HG03378 (cell line): ENCODE results near the gene KIZ.

Experiments
- ATAC-seq: cut with Tn5 transposase; IDR thresholded peaks from one replicate; pipeline ENCODE4 v1.9.1; 2021; ENCODE audit warnings: mild to moderate bottlenecking, moderate library complexity; ENCODE audit not compliant: unreplicated experiment

Gene KIZ

DNA sequence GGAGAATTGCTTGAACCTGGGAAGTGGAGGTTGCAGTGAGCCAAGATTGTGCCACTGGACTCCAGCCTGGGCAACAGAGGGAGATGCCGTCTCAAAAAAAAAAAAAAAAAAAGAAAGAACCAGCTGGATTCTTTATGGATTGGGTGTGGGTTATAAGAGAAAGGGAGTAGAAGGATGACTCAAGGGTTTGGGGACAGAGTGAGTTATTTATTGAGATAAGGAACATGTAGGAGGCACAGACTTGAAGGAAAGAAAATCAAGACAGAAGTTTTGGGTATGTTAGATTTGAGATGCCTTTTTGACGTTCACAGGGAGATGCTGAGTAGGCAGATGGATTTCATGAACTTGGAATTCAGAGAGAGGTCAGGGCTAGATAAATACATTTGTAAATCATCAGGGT is 47.6 kb downstream of the KIZ start:
- no peak for ATAC-seq

DNA sequence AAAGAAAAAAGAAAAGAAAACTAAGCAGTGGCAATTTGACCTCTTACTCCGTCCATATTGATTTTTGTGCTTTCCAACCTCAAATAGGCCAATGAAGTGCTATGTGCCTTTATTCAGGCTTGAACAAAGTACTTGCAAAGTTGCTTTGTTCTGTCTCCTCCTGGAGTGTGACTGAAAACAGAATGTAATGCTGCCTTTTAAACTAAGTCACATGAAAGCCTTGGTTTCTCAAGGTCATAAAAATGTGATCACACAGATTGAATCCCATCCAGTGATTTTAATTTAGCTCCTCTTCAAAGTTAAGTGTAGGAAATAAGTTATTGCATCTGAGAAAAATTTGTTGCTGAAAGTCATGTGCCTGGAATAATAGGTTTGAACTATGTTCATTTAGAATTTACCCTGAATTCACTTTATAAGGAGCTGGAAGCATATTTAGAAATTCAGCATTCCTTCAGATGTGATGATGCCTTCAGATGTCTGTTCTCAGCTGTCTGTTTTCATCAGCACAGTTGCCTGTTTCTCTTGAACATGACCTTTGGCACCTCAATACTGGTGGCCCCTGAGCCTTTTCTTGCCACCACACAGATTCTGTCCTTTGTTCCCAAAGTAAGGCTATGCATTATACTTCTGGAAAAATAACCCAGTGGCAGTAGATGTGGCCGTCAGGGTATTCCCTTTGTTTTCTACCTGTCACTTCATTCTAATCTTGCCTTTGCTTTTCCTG is 48.8 kb downstream of the KIZ start:
- ATAC-seq: no peak

DNA sequence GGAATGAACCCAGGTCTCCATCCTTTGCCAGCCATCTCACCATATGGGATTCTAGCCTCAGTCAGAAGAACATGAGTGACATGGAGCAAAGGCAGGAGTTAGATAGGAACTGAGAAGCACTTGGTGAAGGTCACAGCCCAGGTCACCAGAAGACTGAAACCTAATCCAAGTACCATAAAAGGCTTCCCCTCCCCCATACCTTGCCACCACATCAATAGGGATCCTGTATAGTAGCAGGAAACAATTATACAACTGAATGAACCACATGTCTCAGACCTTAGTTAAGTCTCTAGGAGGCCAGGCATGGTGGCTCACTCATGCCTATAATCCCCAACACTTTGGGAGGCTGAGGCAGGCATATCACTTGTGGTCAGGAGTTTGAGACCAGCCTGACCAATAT is 49.6 kb downstream of the KIZ start:
- no peak for ATAC-seq

DNA sequence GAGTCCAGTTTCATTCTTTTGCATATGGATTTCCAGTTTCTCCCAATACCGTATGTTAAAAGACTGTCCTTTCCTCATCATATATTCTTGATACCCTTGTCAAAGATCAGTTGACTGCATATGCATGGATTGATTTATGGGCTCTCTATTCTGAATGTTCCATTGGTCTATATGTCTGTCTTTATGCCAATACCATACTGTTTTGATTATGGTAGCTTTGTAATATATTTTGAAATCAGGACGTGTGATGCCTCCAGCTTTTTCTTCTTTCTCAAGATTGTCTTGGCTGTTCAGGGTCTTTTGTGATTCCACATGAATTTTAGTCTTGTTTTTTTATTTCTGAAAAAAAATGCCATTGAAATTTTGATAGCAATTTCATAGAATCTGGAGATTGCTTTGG is 51.9 kb downstream of the KIZ start:
- ATAC-seq: no peak

DNA sequence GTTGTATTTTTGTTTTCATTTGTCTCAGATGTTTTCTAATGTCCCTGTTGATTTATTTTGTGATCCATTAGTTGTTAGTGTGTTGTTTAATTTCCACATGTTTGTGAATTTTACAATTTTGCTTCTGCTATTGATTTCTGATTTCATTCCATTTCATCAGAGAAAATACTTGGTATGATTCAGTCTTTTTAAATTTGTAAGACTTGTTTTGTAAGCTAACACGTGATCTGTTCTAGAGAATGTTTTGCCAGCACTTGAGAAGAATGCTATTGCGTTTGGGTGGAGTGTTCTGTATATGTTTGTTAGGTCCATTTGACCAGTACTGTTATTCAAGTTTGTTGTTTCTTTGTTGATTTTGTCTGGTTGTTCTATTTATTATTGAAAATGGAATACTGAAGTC is 53.9 kb downstream of the KIZ start:
- no peak for ATAC-seq

- ATAC-seq: no peak
Measured at GRCh38 chr20:21180248-21180647, 54.4 kb downstream of the KIZ start.

- no peak for ATAC-seq
Measured at GRCh38 chr20:21181028-21181427, 55.1 kb downstream of the KIZ start.

- ATAC-seq: no peak
Measured at GRCh38 chr20:21182832-21183563, 57.1 kb downstream of the KIZ start.

GRCh38 chr20:21183722-21184121 is 57.8 kb downstream of the KIZ start:
- ATAC-seq: no peak

DNA sequence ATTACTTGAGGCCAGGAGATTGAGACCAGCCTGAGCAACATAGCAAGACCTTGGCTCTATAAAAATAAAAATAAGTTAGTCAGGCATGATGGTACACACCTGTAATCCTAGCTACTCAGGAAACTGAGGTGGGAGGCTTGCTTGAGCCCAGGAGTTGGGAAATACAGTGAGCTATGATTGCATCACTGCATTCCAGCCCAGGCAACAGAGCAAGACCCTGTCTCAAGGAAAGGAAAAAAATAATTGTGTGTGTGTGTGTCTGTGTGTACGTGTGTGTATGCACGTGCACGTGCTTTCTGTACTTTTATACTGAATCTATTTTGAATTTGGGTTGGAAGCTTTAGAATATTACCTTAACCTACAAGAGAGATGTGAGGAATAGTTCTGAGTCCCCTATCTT is 58.9 kb downstream of the KIZ start:
- no peak for ATAC-seq

DNA sequence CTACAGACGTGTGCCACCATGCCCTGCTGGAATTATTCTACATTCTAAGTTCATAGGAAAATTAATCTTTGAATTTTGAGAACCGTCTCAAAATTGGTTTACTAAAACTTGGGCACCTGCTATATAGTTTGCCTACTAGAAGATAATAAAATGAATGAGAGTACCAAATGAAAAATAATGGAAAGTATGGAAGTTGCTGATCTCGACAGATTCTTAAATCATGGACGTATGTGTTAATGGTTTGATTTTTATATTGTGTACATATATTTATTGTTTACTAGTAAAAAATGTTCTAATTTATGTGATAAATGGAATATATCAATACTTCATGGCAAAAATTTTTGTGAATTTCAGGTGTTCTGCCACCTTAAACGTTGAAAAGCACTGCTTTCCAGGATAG is 60.0 kb downstream of the KIZ start:
- no peak for ATAC-seq

GRCh38 chr20:21189761-21190523 is 64.1 kb downstream of the KIZ start:
- no peak for ATAC-seq

- ATAC-seq: no peak
Measured at GRCh38 chr20:21190869-21191268, 65.0 kb downstream of the KIZ start.

DNA sequence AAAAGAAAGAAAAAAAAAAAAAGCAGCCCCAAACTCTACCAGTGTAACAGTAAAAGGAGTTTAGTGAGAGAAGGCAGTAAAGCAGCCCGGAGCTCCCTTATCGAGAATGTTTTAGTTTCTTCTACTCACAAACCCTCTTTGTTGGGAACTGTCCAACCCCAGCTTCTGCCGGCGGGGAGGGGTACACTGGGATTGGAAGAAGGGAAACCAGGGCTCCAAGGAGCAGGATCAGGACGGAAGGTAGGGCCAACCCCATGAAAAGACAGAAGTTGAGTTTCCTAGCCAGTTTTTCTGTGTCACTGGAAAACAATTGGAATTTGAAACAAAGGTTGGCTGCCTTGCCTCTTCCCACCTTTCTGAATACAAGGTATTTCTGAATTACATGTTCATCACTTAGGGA is 66.0 kb downstream of the KIZ start:
- ATAC-seq: no peak

DNA sequence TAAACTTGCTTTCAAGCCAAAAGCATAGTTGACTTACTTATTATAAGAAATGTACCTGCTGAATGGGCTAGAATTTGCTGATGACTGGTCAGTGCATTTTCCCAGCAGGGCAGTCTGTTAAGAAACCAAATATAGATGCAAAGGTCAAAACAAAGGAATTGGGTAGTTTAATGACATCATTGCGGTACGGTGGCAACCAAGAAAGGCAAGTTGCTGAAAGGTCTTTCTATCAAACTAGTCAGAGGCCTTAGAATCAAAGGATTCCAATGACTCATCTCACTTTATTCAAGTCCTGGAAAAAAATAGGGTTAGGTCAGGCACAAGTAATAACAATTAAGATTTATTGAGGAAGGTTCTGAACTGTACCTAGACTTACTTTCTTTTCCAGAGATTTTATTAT is 76.4 kb downstream of the KIZ start:
- ATAC-seq: no peak

- no peak for ATAC-seq
Measured at GRCh38 chr20:21203088-21203656, 77.3 kb downstream of the KIZ start.

- no peak for ATAC-seq
Measured at GRCh38 chr20:21206584-21206983, 80.7 kb downstream of the KIZ start.

GRCh38 chr20:21208999-21209398 is 83.1 kb downstream of the KIZ start:
- no peak for ATAC-seq

DNA sequence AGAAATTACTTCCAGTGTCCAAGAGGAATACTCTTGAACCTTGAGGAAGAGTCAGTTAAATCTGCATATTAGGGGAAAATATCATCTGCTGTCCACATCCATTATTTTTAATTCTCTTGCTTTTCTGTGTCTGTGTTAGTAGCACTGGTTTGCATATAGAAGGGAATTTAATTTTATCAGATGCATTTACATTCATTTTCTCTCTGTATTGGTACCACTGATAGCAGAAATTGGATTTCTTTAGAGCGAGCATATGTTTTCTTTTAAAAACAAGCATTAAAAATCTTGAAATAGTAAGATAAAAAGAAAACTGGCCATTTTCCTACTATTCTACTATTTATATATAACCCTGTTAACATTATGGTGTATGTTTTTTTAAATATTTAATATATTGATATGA is 83.8 kb downstream of the KIZ start:
- ATAC-seq: no peak

- no peak for ATAC-seq
Measured at GRCh38 chr20:21213691-21214090, 87.8 kb downstream of the KIZ start.

GRCh38 chr20:21214431-21214830 is 88.5 kb downstream of the KIZ start:
- ATAC-seq: no peak

- no peak for ATAC-seq
Measured at GRCh38 chr20:21219686-21220085, 93.8 kb downstream of the KIZ start.
